HCT116 (cell line): Measurements from ENCODE around the gene HPS1. TPM values are rescaled to one million over a fixed set of nuclear protein-coding genes. Genes with fewer than 3 reads are reported as not detected.

ENCODE experiments used
- ATAC-seq: fragments of 200-7000 bp; cut with Tn5 transposase; 2 replicates; pipeline ENCODE4 v1.9.1; 2020; ENCODE audit warnings: mild to moderate bottlenecking, moderate library complexity
- BruUV-seq: library from RNA; stranded (reverse); fragments of 400-500 nt; replicated peaks from 2 replicates; lab custom pipeline; 2021; lab: Mats Ljungman, UMichigan
- CTCF ChIA-PET: fragments of 300-600 bp; sonication (Branson Sonifier 250); formaldehyde crosslinking; loops from one replicate; lab custom pipeline; 2021; ENCODE audit warnings: antibody characterized with exemption; lab: Charles Lee
- POLR2A ChIA-PET: fragments of 300-600, 350-600 bp; sonication (Branson Sonifier 250); formaldehyde crosslinking; loops from one replicate; lab custom pipeline; 2021; ENCODE audit warnings: antibody characterized with exemption; lab: Charles Lee
- RAD21 ChIA-PET, 2 experiments: fragments of 300-600 bp; sonication (Branson Sonifier 250); formaldehyde crosslinking; loops; one replicate each; lab custom pipeline; 2023; ENCODE audit warnings: low total read pairs in 2 of 2; ENCODE audit not compliant: uncharacterized antibody in 2 of 2, unreplicated experiment in 2 of 2, low non-redundant PET in 1 of 2; lab: Charles Lee
- DNase-seq: peaks from one replicate; pipeline ENCODE4 v3.0.0-alpha.2; 2010; ENCODE audit warnings: low read depth, low spot score
- H2AFZ ChIP-seq: fragments of 200-600 bp; shearing (Covaris generic), sonication (generic); 2 replicates; pipeline ENCODE4 v1.6.1; 2017; ENCODE audit warnings: low read depth, mixed run types, mixed read lengths, antibody characterized with exemption, low read length; ENCODE audit not compliant: poor library complexity, severe bottlenecking
- H3K27ac ChIP-seq: 2 replicates; pipeline ENCODE4 v1.5.1; 2012; ENCODE audit warnings: low read depth, low read length
- H3K27me3 ChIP-seq: fragments of 200-600 bp; sonication (generic); 2 replicates; pipeline ENCODE4 v1.6.1; 2016; ENCODE audit warnings: mixed run types, low read length, mixed read lengths; ENCODE audit not compliant: insufficient read depth
- H3K36me3 ChIP-seq, 2 experiments: fragments of 200-500 bp in 1 of 2; fragments of 200-600 bp in 1 of 2; sonication (Bioruptor generic) in 1 of 2; sonication (generic) in 1 of 2; 2 replicates each; pipeline versions ENCODE4 v1.5.1 to v1.6.1; 2014 to 2016; ENCODE audit warnings: low read length in 2 of 2, inconsistent platforms in 1 of 2, mixed read lengths in 1 of 2, mixed run types in 1 of 2; ENCODE audit not compliant: insufficient read depth in 2 of 2, control insufficient read depth in 1 of 2
- H3K4me1 ChIP-seq, 2 experiments: fragments of 200-600 bp in 1 of 2; sonication (generic) in 1 of 2; 2 replicates each; pipeline versions ENCODE4 v1.5.1 to v1.6.1; 2012 to 2017; ENCODE audit warnings: low read length in 2 of 2, inconsistent platforms in 1 of 2, mild to moderate bottlenecking in 1 of 2, mixed read lengths in 1 of 2, mixed run types in 1 of 2, moderate library complexity in 1 of 2; ENCODE audit not compliant: insufficient read depth in 2 of 2, control insufficient read depth in 1 of 2
- H3K4me2 ChIP-seq: fragments of 200-600 bp; sonication (generic); 2 replicates; pipeline ENCODE4 v1.6.1; 2017; ENCODE audit warnings: mixed run types, low read length, mixed read lengths
- H3K4me3 ChIP-seq, 2 experiments: fragments of 200-600 bp in 1 of 2; sonication (generic) in 1 of 2; replicated peaks in 1 of 2; 2 replicates each; pipeline ENCODE4 v1.5.1; 2011 to 2016; ENCODE audit warnings: low read length in 2 of 2, control low read depth in 1 of 2, low read depth in 1 of 2, mild to moderate bottlenecking in 1 of 2, mixed read lengths in 1 of 2, mixed run types in 1 of 2
- H3K79me2 ChIP-seq: fragments of 200-600 bp; sonication (generic); 2 replicates; pipeline ENCODE4 v1.6.1; 2017; ENCODE audit warnings: mild to moderate bottlenecking, mixed run types, low read length, moderate library complexity, mixed read lengths; ENCODE audit not compliant: insufficient read depth
- H3K9ac ChIP-seq: fragments of 200-600 bp; sonication (generic); 2 replicates; pipeline ENCODE4 v1.6.1; 2016; ENCODE audit warnings: low read length, mixed read lengths
- H3K9me2 ChIP-seq: fragments of 200-600 bp; sonication (generic), shearing (Covaris generic); 2 replicates; pipeline ENCODE4 v1.6.1; 2017; ENCODE audit warnings: mixed run types, mild to moderate bottlenecking, moderate library complexity; ENCODE audit not compliant: insufficient read depth
- H3K9me3 ChIP-seq, 2 experiments: fragments of 200-500 bp in 1 of 2; fragments of 200-600 bp in 1 of 2; sonication (Bioruptor generic) in 1 of 2; sonication (generic) in 1 of 2; 2 replicates each; pipeline ENCODE4 v1.6.1; 2014 to 2017; ENCODE audit warnings: low read length in 2 of 2, mixed read lengths in 2 of 2, inconsistent platforms in 1 of 2, low read depth in 1 of 2, mild to moderate bottlenecking in 1 of 2, mixed run types in 1 of 2, moderate library complexity in 1 of 2; ENCODE audit not compliant: control insufficient read depth in 1 of 2, insufficient read depth in 1 of 2
- H4K20me1 ChIP-seq: fragments of 200-600 bp; sonication (generic), shearing (Covaris generic); 2 replicates; pipeline ENCODE4 v1.6.1; 2017; ENCODE audit warnings: mixed run types, mild to moderate bottlenecking, moderate library complexity; ENCODE audit not compliant: insufficient read depth
- ELF1 ChIP-seq: IDR thresholded peaks from 2 replicates; pipeline ENCODE4 v1.6.1; 2012; ENCODE audit warnings: low read depth, borderline replicate concordance
- EZH2phosphoT487 ChIP-seq: fragments of 200-600 bp; IDR thresholded peaks from 2 replicates; pipeline ENCODE4 v1.6.1; 2018; ENCODE audit warnings: antibody characterized with exemption, borderline replicate concordance
- FOSL1 ChIP-seq: IDR thresholded peaks from 2 replicates; pipeline ENCODE4 v1.6.1; 2012; ENCODE audit warnings: low read depth
- POLR2AphosphoS5 ChIP-seq: IDR thresholded peaks from 2 replicates; pipeline ENCODE4 v1.6.1; 2011; ENCODE audit warnings: mild to moderate bottlenecking, low read depth, low read length, moderate library complexity
- RAD21 ChIP-seq: IDR thresholded peaks from 2 replicates; pipeline ENCODE4 v1.6.1; 2012; ENCODE audit warnings: low read depth, mild to moderate bottlenecking
- SIN3A ChIP-seq: IDR thresholded peaks from 2 replicates; pipeline ENCODE4 v1.6.1; 2012; ENCODE audit warnings: low read depth
- SP1 ChIP-seq: IDR thresholded peaks from 2 replicates; pipeline ENCODE4 v1.6.1; 2012; ENCODE audit warnings: low read depth
- SRF ChIP-seq: IDR thresholded peaks from 2 replicates; pipeline ENCODE4 v1.6.1; 2012; ENCODE audit warnings: low read depth
- TCF7L2 ChIP-seq: IDR thresholded peaks from 2 replicates; pipeline ENCODE4 v1.7.0; 2011; ENCODE audit warnings: borderline replicate concordance, inconsistent platforms; ENCODE audit not compliant: insufficient read depth, insufficient read length; ENCODE audit errors: extremely low read depth
- YY1 ChIP-seq: IDR thresholded peaks from 2 replicates; pipeline ENCODE4 v1.6.1; 2011; ENCODE audit warnings: low read length, low read depth, moderate library complexity, mild to moderate bottlenecking; ENCODE audit not compliant: insufficient replicate concordance; ENCODE audit errors: extremely low read depth
- ZNF274 ChIP-seq: fragments of 200-500 bp; sonication (Bioruptor generic); IDR thresholded peaks from 2 replicates; pipeline ENCODE4 v1.6.1; 2014; ENCODE audit warnings: mild to moderate bottlenecking, low read depth, low read length, inconsistent platforms
- intact Hi-C: fragments of 100-400 bp; cut with micrococcal nuclease; formaldehyde crosslinking; loops from 2 replicates; pipeline ENCODE4 v1.10.0; 2022
- total RNA-seq: library from RNA; stranded (reverse); gene quantifications from one replicate; pipeline ENCODE4 v1.2.1, GENCODE V29; 2021; ENCODE audit not compliant: unreplicated experiment
- TF ChIP-seq, protein P1 (sequence below): IDR thresholded peaks from 2 replicates; pipeline ENCODE4 v1.6.1; 2012
- TF ChIP-seq, protein P2 (sequence below): IDR thresholded peaks from 2 replicates; pipeline ENCODE4 v1.6.1; 2011; ENCODE audit warnings: mild to moderate bottlenecking, low read length, moderate library complexity; ENCODE audit not compliant: insufficient replicate concordance; ENCODE audit errors: extremely low read depth
- TF ChIP-seq, protein P3 (sequence below): IDR thresholded peaks from 2 replicates; pipeline ENCODE4 v1.6.1; 2012

HPS1 gene
- total RNA-seq, 1 experiment from 2014 or later = 64.3 TPM

DNA sequence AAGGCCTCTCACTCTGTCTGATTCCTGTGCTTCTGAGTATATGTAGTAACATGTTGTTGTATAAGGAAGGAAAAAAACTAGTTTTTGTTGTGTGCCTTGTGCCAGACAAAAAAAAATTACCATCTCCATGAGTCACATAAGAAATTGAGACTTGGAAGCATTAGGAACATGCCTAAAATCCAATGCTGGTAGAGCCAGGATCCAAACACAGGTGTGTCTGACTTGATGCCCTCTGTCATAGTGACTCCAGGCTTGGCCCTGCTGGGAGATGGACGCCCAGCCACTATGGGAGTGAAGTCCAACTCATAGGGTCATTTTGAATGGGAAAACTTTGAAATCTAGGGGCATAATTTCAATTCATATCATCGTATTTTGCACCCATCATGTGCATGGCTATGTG, 69.7 kb downstream of the HPS1 start:
- TF ChIP-seq SIN3A (no peak), YY1 (no peak), FOSL1 (no peak), SRF (no peak), EZH2phosphoT487 (no peak), TCF7L2 (no peak), POLR2AphosphoS5 (no peak), SP1 (no peak), RAD21 (no peak), ELF1 (no peak), ZNF274 (no peak)
- TF ChIP-seq, protein P1, sequence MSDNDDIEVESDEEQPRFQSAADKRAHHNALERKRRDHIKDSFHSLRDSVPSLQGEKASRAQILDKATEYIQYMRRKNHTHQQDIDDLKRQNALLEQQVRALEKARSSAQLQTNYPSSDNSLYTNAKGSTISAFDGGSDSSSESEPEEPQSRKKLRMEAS = no peak
- TF ChIP-seq, protein P2, sequence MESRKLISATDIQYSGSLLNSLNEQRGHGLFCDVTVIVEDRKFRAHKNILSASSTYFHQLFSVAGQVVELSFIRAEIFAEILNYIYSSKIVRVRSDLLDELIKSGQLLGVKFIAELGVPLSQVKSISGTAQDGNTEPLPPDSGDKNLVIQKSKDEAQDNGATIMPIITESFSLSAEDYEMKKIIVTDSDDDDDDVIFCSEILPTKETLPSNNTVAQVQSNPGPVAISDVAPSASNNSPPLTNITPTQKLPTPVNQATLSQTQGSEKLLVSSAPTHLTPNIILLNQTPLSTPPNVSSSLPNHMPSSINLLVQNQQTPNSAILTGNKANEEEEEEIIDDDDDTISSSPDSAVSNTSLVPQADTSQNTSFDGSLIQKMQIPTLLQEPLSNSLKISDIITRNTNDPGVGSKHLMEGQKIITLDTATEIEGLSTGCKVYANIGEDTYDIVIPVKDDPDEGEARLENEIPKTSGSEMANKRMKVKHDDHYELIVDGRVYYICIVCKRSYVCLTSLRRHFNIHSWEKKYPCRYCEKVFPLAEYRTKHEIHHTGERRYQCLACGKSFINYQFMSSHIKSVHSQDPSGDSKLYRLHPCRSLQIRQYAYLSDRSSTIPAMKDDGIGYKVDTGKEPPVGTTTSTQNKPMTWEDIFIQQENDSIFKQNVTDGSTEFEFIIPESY = no peak
- TF ChIP-seq, protein P3, sequence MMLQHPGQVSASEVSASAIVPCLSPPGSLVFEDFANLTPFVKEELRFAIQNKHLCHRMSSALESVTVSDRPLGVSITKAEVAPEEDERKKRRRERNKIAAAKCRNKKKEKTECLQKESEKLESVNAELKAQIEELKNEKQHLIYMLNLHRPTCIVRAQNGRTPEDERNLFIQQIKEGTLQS = no peak
- TF ChIP-seq, all 23 proteins: peak for 0
- BruUV-seq = no TSS peak
- Histone ChIP-seq H3K36me3 (no peaks in the 10 kb centered on the region), H3K9me3 (peaks cover 0 to 10% of the 10 kb centered on the region in 2 experiments; a peak in 2 of 4 replicates), H3K27ac (no peak overlapping the region), H3K4me2 (no peak overlapping the region), H4K20me1 (no peaks in the 10 kb centered on the region), H3K27me3 (peaks cover 5% of the 10 kb centered on the region; the same call in 1 of the 2 replicates), H2AFZ (no peak overlapping the region), H3K4me1 (peaks cover 0 to 11% of the 10 kb centered on the region in 2 experiments; a peak in 3 of 4 replicates), H3K9me2 (no peaks in the 10 kb centered on the region), H3K79me2 (no peaks in the 10 kb centered on the region), H3K9ac (no peak overlapping the region), H3K4me3 (no peak overlapping the region)
- ATAC-seq = no peak
- no peak for DNase-seq
- intact Hi-C loops = no loop called here
- ChIA-PET CTCF (no interaction called here), POLR2A (no interaction called here), RAD21 (no interaction called here)
